ENCODE data around the gene OTUB2. TPM values are rescaled to one million over a fixed set of nuclear protein-coding genes. Genes with fewer than 3 reads are reported as not detected.

OTUB2 gene
- total RNA-seq, 1 donor from 2014 or later = 3.0 TPM

- Mint-ChIP-seq H3K27me3 (no peaks in the 10 kb centered on the region), H3K4me1 (ENCODE audit: unreplicated experiment) (peaks cover 17% of the 10 kb centered on the region), H3K36me3 (no peaks in the 10 kb centered on the region), H3K4me3 (no peak overlapping the region), H3K9me3 (no peaks in the 10 kb centered on the region), H3K27ac (no peak overlapping the region)
- TF ChIP-seq, protein P1, sequence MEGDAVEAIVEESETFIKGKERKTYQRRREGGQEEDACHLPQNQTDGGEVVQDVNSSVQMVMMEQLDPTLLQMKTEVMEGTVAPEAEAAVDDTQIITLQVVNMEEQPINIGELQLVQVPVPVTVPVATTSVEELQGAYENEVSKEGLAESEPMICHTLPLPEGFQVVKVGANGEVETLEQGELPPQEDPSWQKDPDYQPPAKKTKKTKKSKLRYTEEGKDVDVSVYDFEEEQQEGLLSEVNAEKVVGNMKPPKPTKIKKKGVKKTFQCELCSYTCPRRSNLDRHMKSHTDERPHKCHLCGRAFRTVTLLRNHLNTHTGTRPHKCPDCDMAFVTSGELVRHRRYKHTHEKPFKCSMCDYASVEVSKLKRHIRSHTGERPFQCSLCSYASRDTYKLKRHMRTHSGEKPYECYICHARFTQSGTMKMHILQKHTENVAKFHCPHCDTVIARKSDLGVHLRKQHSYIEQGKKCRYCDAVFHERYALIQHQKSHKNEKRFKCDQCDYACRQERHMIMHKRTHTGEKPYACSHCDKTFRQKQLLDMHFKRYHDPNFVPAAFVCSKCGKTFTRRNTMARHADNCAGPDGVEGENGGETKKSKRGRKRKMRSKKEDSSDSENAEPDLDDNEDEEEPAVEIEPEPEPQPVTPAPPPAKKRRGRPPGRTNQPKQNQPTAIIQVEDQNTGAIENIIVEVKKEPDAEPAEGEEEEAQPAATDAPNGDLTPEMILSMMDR (conservative IDR thresholded peaks at IDR 0.05) = no peak
- no peak for DNase-seq (ENCODE audit: extremely low spot score, unreplicated experiment)
Measured at GRCh38 chr14:94031883-94032279, 5.7 kb downstream of the OTUB2 start.

- no peaks in the 10 kb centered on the region for H3K27me3 Mint-ChIP-seq
- H3K27ac Mint-ChIP-seq = no peak overlapping the region
- H3K9me3 Mint-ChIP-seq = no peaks in the 10 kb centered on the region
Measured at GRCh38 chr14:94034886-94035285, 8.7 kb downstream of the OTUB2 start.

DNA sequence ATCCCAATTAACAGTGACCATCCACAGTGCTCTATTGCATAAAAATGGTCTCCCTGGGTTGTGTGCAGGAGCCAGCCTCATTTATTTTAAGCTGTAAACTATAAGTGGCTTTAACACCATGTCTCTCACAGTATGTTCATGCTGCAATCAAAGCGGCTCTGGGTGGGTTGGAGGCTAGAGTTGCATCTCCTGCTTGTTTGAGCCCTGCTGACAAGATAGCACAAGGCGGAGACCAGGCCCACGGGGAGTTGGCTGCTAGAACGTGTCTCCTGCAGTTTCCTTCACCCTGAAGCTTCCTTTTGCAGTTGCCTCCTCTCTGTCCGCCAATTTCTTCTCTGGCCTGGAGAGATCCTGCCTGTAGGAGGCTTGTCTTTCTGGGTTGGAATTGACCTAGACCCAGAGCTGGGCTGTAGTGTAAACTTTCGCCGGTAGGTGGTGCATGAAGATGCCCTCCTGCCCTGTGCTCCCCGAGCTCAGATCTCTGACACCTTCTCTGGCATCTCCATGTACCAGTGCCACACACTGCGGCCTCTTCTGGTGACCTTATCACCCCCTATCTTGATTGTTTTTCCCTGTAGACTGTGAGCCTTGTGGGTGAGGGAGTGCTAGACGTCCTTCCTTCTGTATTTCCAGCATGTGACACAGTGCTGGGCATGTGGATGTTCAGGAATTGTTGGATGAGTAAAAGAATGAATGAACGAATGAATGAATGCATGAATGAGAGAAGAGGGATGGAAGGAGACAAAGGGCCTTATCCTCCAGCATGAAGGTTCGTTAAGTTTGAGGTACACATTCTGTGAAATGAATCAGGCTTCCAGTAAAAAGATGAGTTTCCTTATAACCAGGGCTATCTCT, 10.4 kb downstream of the OTUB2 start:
- no peak overlapping the region for H3K27ac Mint-ChIP-seq
- H3K4me1 Mint-ChIP-seq (ENCODE audit: unreplicated experiment) = peaks cover 6% of the 10 kb centered on the region
- H3K27me3 Mint-ChIP-seq = no peaks in the 10 kb centered on the region
- H3K36me3 Mint-ChIP-seq = peaks cover 4% of the 10 kb centered on the region
- H3K9me3 Mint-ChIP-seq = no peaks in the 10 kb centered on the region
- no peak overlapping the region for H3K4me3 Mint-ChIP-seq
- TF ChIP-seq, protein P1 (conservative IDR thresholded peaks at IDR 0.05) = peak; percentile 83
- DNase-seq (ENCODE audit: extremely low spot score, unreplicated experiment) = no peak

More at GRCh38 chr14:94034886-94035285, 8.7 kb downstream of the OTUB2 start:
- no peak overlapping the region for H3K4me3 Mint-ChIP-seq
- TF ChIP-seq, protein P1 (conservative IDR thresholded peaks at IDR 0.05) = no peak
- H3K4me1 Mint-ChIP-seq (ENCODE audit: unreplicated experiment) = peaks cover 6% of the 10 kb centered on the region
- peaks cover 4% of the 10 kb centered on the region for H3K36me3 Mint-ChIP-seq
- no peak for DNase-seq (ENCODE audit: extremely low spot score, unreplicated experiment)

GRCh38 chr14:94037954-94038353, 11.8 kb downstream of the OTUB2 start:
- peaks cover 6% of the 10 kb centered on the region for H3K4me1 Mint-ChIP-seq (ENCODE audit: unreplicated experiment)
- H3K4me3 Mint-ChIP-seq = no peak overlapping the region
- TF ChIP-seq, protein P1 (conservative IDR thresholded peaks at IDR 0.05) = no peak
- DNase-seq (ENCODE audit: extremely low spot score, unreplicated experiment) = no peak
- H3K36me3 Mint-ChIP-seq = peaks cover 4% of the 10 kb centered on the region
- H3K9me3 Mint-ChIP-seq = no peaks in the 10 kb centered on the region
- H3K27ac Mint-ChIP-seq = no peak overlapping the region
- no peaks in the 10 kb centered on the region for H3K27me3 Mint-ChIP-seq

GRCh38 chr14:94038510-94038909, 12.4 kb downstream of the OTUB2 start:
- H3K4me3 Mint-ChIP-seq = no peak overlapping the region
- peaks cover 4% of the 10 kb centered on the region for H3K36me3 Mint-ChIP-seq
- TF ChIP-seq, protein P1 (conservative IDR thresholded peaks at IDR 0.05) = no peak
- peaks cover 6% of the 10 kb centered on the region for H3K4me1 Mint-ChIP-seq (ENCODE audit: unreplicated experiment)
- no peak for DNase-seq (ENCODE audit: extremely low spot score, unreplicated experiment)
- no peaks in the 10 kb centered on the region for H3K27me3 Mint-ChIP-seq
- no peaks in the 10 kb centered on the region for H3K9me3 Mint-ChIP-seq
- H3K27ac Mint-ChIP-seq = no peak overlapping the region

Data from type B pancreatic cell (in vitro differentiated cells).